H9 (cell line): ENCODE measurements around the gene MYO1D. TPM values are rescaled to one million over a fixed set of nuclear protein-coding genes. Genes with fewer than 3 reads are reported as not detected.

Experiments
- DNase-seq: peaks from one replicate; pipeline ENCODE4 v3.0.0-alpha.2; 2017
- H2AFZ ChIP-seq: one replicate; pipeline ENCODE4 v1.6.1; 2013; ENCODE audit warnings: mild to moderate bottlenecking, low read length, control low read depth, moderate library complexity
- H2AK5ac ChIP-seq: 2 replicates; pipeline ENCODE4 v1.6.1; 2013; ENCODE audit warnings: low read length, control low read depth, mixed read lengths; ENCODE audit not compliant: insufficient read length
- H2BK120ac ChIP-seq: one replicate; pipeline ENCODE4 v1.6.1; 2013; ENCODE audit warnings: low read depth, mild to moderate bottlenecking, low read length, control low read depth, inconsistent platforms; ENCODE audit not compliant: poor library complexity, severe bottlenecking
- H2BK12ac ChIP-seq: 2 replicates; pipeline ENCODE4 v1.6.1; 2013; ENCODE audit warnings: low read length, control low read depth, mixed read lengths, low read depth; ENCODE audit not compliant: insufficient read length
- H2BK15ac ChIP-seq: 2 replicates; pipeline ENCODE4 v1.6.1; 2013; ENCODE audit warnings: low read depth, low read length, control low read depth
- H2BK20ac ChIP-seq: one replicate; pipeline ENCODE4 v1.6.1; 2013; ENCODE audit warnings: low read depth, mild to moderate bottlenecking, low read length, control low read depth, inconsistent platforms; ENCODE audit not compliant: poor library complexity, severe bottlenecking
- H2BK5ac ChIP-seq: 2 replicates; pipeline ENCODE4 v1.6.1; 2013; ENCODE audit warnings: low read length, control low read depth, mixed read lengths; ENCODE audit not compliant: insufficient read length
- H3K14ac ChIP-seq: 2 replicates; pipeline ENCODE4 v1.6.1; 2013; ENCODE audit warnings: low read length, control low read depth; ENCODE audit not compliant: insufficient read depth
- H3K18ac ChIP-seq: 2 replicates; pipeline ENCODE4 v1.6.1; 2013; ENCODE audit warnings: low read depth, mild to moderate bottlenecking, mixed read lengths, low read length, control low read depth; ENCODE audit not compliant: insufficient read length
- H3K23ac ChIP-seq: 2 replicates; pipeline ENCODE4 v1.6.1; 2013; ENCODE audit warnings: low read length, control low read depth, mixed read lengths, low read depth; ENCODE audit not compliant: insufficient read length
- H3K23me2 ChIP-seq: 2 replicates; pipeline ENCODE4 v1.6.1; 2013; ENCODE audit warnings: low read depth, mild to moderate bottlenecking, mixed read lengths, low read length, control low read depth; ENCODE audit not compliant: insufficient read length, poor library complexity, severe bottlenecking
- H3K27ac ChIP-seq: 2 replicates; pipeline ENCODE4 v1.5.1; 2013; ENCODE audit warnings: low read length, control low read depth, mixed read lengths, low read depth; ENCODE audit not compliant: insufficient read length
- H3K27me3 ChIP-seq: 2 replicates; pipeline ENCODE4 v1.6.1; 2013; ENCODE audit warnings: low read length, control low read depth, inconsistent platforms; ENCODE audit not compliant: insufficient read depth
- H3K4ac ChIP-seq: 2 replicates; pipeline ENCODE4 v1.6.1; 2013; ENCODE audit warnings: low read depth, mild to moderate bottlenecking, control low read depth, inconsistent platforms, low read length, moderate library complexity
- H3K4me1 ChIP-seq: 2 replicates; pipeline ENCODE4 v1.6.1; 2013; ENCODE audit warnings: low read length, control low read depth, inconsistent platforms; ENCODE audit not compliant: insufficient read depth
- H3K4me2 ChIP-seq: 2 replicates; pipeline ENCODE4 v1.6.1; 2013; ENCODE audit warnings: low read length, control low read depth, mixed read lengths; ENCODE audit not compliant: insufficient read length, insufficient read depth
- H3K56ac ChIP-seq: 2 replicates; pipeline ENCODE4 v1.6.1; 2013; ENCODE audit warnings: low read depth, mild to moderate bottlenecking, mixed read lengths, low read length, control low read depth; ENCODE audit not compliant: insufficient read length
- H3K79me1 ChIP-seq: 2 replicates; pipeline ENCODE4 v1.6.1; 2013; ENCODE audit warnings: low read depth, mild to moderate bottlenecking, moderate library complexity, low read length, control low read depth, inconsistent platforms; ENCODE audit not compliant: insufficient read depth, poor library complexity, severe bottlenecking
- H3K79me2 ChIP-seq: 2 replicates; pipeline ENCODE4 v1.6.1; 2013; ENCODE audit warnings: low read length, control low read depth, inconsistent platforms; ENCODE audit not compliant: insufficient read depth
- H3K9ac ChIP-seq: 2 replicates; pipeline ENCODE4 v1.6.1; 2013; ENCODE audit warnings: low read length, control low read depth, mixed read lengths; ENCODE audit not compliant: insufficient read length; ENCODE audit errors: extremely low read depth
- H3K9me3 ChIP-seq: one replicate; pipeline ENCODE4 v1.6.1; 2013; ENCODE audit warnings: low read depth, low read length, inconsistent platforms; ENCODE audit not compliant: control insufficient read depth
- H3T11ph ChIP-seq: one replicate; pipeline ENCODE4 v1.6.1; 2013; ENCODE audit warnings: mild to moderate bottlenecking, low read length, control low read depth, inconsistent platforms
- H4K20me1 ChIP-seq: one replicate; pipeline ENCODE4 v1.6.1; 2013; ENCODE audit not compliant: control insufficient read depth, insufficient read length, insufficient read depth
- H4K5ac ChIP-seq: 2 replicates; pipeline ENCODE4 v1.6.1; 2013; ENCODE audit warnings: low read depth, mild to moderate bottlenecking, mixed read lengths, low read length, control low read depth; ENCODE audit not compliant: insufficient read length
- H4K8ac ChIP-seq: replicated peaks from 2 replicates; pipeline ENCODE4 v1.6.1; 2013; ENCODE audit warnings: low read length, control low read depth, mixed read lengths, low read depth; ENCODE audit not compliant: insufficient read length
- H4K91ac ChIP-seq: 2 replicates; pipeline ENCODE4 v1.6.1; 2013; ENCODE audit warnings: low read depth, mild to moderate bottlenecking, moderate library complexity, mixed read lengths, low read length, control low read depth; ENCODE audit not compliant: insufficient read length
- H3K27ac Mint-ChIP-seq, 3 experiments: 2 replicates in 2 of 3; 3 replicates in 1 of 3; pipeline ENCODE4 v1.8.0; 2020 to 2021; ENCODE audit warnings: mixed read lengths in 3 of 3, mild to moderate bottlenecking in 1 of 3, moderate library complexity in 1 of 3
- H3K27me3 Mint-ChIP-seq: 2 replicates; pipeline ENCODE4 v1.8.0; 2021; ENCODE audit warnings: low read depth, mild to moderate bottlenecking, moderate library complexity, mixed read lengths
- H3K36me3 Mint-ChIP-seq, 3 experiments: 2 replicates in 2 of 3; 3 replicates in 1 of 3; pipeline ENCODE4 v1.8.0; 2020 to 2021; ENCODE audit warnings: low read depth in 3 of 3, mixed read lengths in 3 of 3; ENCODE audit not compliant: insufficient read depth in 1 of 3
- H3K4me1 Mint-ChIP-seq, 2 experiments: 2 replicates each; pipeline ENCODE4 v1.8.0; 2020; ENCODE audit warnings: mixed read lengths in 2 of 2
- H3K4me3 Mint-ChIP-seq, 2 experiments: 2 replicates in 1 of 2; 3 replicates in 1 of 2; pipeline ENCODE4 v1.8.0; 2020 to 2021; ENCODE audit warnings: mild to moderate bottlenecking in 2 of 2, mixed read lengths in 2 of 2, moderate library complexity in 1 of 2
- H3K9me3 Mint-ChIP-seq, 2 experiments: 2 replicates in 1 of 2; 3 replicates in 1 of 2; pipeline ENCODE4 v1.8.0; 2020; ENCODE audit warnings: mild to moderate bottlenecking in 2 of 2, mixed read lengths in 2 of 2, moderate library complexity in 1 of 2
- WGBS: extraction: QIAGEN DNeasy Blood & Tissue Kit; methylation state at CpG from one replicate; pipeline ENCODE4 v1.1.7; 2013; ENCODE audit warnings: missing lambda C conversion rate, low lambda C conversion rate, mixed read lengths; ENCODE audit not compliant: insufficient read length; ENCODE audit errors: extremely low coverage; 5-methylcytosine and 5-hydroxymethylcytosine counted together
- total RNA-seq: library from RNA; stranded (reverse); gene quantifications from 2 replicates; pipeline ENCODE4 v1.2.1, GENCODE V29; 2021
- TF ChIP-seq, protein P1 (sequence below): fragments of 200-600 bp; sonication (generic); conservative IDR thresholded peaks from 3 replicates; pipeline ENCODE4 v1.8.0; 2021; ENCODE audit warnings: antibody characterized with exemption, mild to moderate bottlenecking

Gene MYO1D
- total RNA-seq, 1 experiment from 2014 or later: 19.0 TPM

- no peak overlapping the region for H3K56ac ChIP-seq
- no peaks in the 10 kb centered on the region for H3K23me2 ChIP-seq
- H2BK15ac ChIP-seq: no peak overlapping the region
- H2BK120ac ChIP-seq: no peak overlapping the region
- H2BK5ac ChIP-seq: no peak overlapping the region
- H2AFZ ChIP-seq: no peak overlapping the region
- no peaks in the 10 kb centered on the region for H4K20me1 ChIP-seq
- H3K9me3 ChIP-seq: no peaks in the 10 kb centered on the region
- no peak overlapping the region; a peak in 1 of 7 replicates for H3K27ac Mint-ChIP-seq
- no peaks in the 10 kb centered on the region for H3K9me3 Mint-ChIP-seq
- no peak overlapping the region for H4K5ac ChIP-seq
- H2BK12ac ChIP-seq: no peak overlapping the region
- no peak overlapping the region for H3K4ac ChIP-seq
- no peak for DNase-seq
- H3K27ac ChIP-seq: no peak overlapping the region
- peaks cover 11 to 16% of the 10 kb centered on the region in 2 experiments for H3K4me1 Mint-ChIP-seq
- no peaks in the 10 kb centered on the region for H3K79me2 ChIP-seq
- H3K23ac ChIP-seq: no peak overlapping the region
- no peaks in the 10 kb centered on the region; the same call in 1 of the 2 replicates for H3K27me3 Mint-ChIP-seq
- no peaks in the 10 kb centered on the region for H3K4me1 ChIP-seq
- WGBS: no CpG with 5 or more reads among the region's 7 CpGs
- H2BK20ac ChIP-seq: no peak overlapping the region
- H3K4me3 Mint-ChIP-seq: no peak overlapping the region
- H2AK5ac ChIP-seq: no peak overlapping the region
- H3K79me1 ChIP-seq: no peaks in the 10 kb centered on the region
- H3T11ph ChIP-seq: no peak overlapping the region
- no peak overlapping the region for H3K18ac ChIP-seq
- no peaks in the 10 kb centered on the region for H3K27me3 ChIP-seq
- H3K36me3 Mint-ChIP-seq: peaks cover 0 to 5% (median 3%) of the 10 kb centered on the region in 3 experiments; a peak in 4 of 7 replicates
- H4K8ac ChIP-seq: no peak overlapping the region
- no peak overlapping the region for H4K91ac ChIP-seq
- H3K4me2 ChIP-seq: no peak overlapping the region
- H3K14ac ChIP-seq: no peak overlapping the region
- no peak overlapping the region for H3K9ac ChIP-seq
- TF ChIP-seq, protein P1, sequence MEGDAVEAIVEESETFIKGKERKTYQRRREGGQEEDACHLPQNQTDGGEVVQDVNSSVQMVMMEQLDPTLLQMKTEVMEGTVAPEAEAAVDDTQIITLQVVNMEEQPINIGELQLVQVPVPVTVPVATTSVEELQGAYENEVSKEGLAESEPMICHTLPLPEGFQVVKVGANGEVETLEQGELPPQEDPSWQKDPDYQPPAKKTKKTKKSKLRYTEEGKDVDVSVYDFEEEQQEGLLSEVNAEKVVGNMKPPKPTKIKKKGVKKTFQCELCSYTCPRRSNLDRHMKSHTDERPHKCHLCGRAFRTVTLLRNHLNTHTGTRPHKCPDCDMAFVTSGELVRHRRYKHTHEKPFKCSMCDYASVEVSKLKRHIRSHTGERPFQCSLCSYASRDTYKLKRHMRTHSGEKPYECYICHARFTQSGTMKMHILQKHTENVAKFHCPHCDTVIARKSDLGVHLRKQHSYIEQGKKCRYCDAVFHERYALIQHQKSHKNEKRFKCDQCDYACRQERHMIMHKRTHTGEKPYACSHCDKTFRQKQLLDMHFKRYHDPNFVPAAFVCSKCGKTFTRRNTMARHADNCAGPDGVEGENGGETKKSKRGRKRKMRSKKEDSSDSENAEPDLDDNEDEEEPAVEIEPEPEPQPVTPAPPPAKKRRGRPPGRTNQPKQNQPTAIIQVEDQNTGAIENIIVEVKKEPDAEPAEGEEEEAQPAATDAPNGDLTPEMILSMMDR: no peak
These were observed 373.4 kb downstream of the MYO1D start for GRCh38 chr17:32503251-32504165.
